K562 (cell line): ENCODE measurements around the gene ZNF584. TPM values are rescaled to one million over a fixed set of nuclear protein-coding genes. Genes with fewer than 3 reads are reported as not detected.
A peak's percentile ranks its signal among the peaks of the same experiment; 100 is the strongest.

Source experiments
- ATF3 ChIP-seq, 2 experiments: fragments of 450-650 bp in 1 of 2; sonication (generic) in 1 of 2; formaldehyde crosslinking in 1 of 2; IDR thresholded peaks in 1 of 2; conservative IDR thresholded peaks in 1 of 2; 2 replicates each; pipeline versions ENCODE4 v1.6.1 to v1.8.1; 2016 to 2023; ENCODE audit warnings: mild to moderate bottlenecking in 2 of 2, moderate library complexity in 2 of 2, inconsistent platforms in 1 of 2, missing genetic modification reagents in 1 of 2
- BHLHE40 ChIP-seq: IDR thresholded peaks from 2 replicates; pipeline ENCODE4 v1.6.1; 2011; ENCODE audit warnings: low read length, improper control_type of control experiment
- CHD2 ChIP-seq: IDR thresholded peaks from 2 replicates; pipeline ENCODE4 v1.6.1; 2011; ENCODE audit warnings: low read depth, low read length
- DACH1 ChIP-seq: fragments of 450-650 bp; IDR thresholded peaks from 2 replicates; pipeline ENCODE4 v1.6.1; 2018; ENCODE audit not compliant: partially characterized antibody
- E2F4 ChIP-seq: sonication (generic); formaldehyde crosslinking; IDR thresholded peaks from 2 replicates; pipeline ENCODE4 v1.8.0; 2022; ENCODE audit warnings: mild to moderate bottlenecking, low read depth, missing genetic modification reagents
- E2F5 ChIP-seq: sonication (generic); formaldehyde crosslinking; IDR thresholded peaks from 2 replicates; pipeline ENCODE4 v1.8.0; 2022; ENCODE audit warnings: mild to moderate bottlenecking, missing genetic modification reagents
- GABPB2 ChIP-seq: fragments of 250-450 bp; sonication (Bioruptor Pico); conservative IDR thresholded peaks from 2 replicates; pipeline ENCODE4 v1.5.1; 2021; ENCODE audit warnings: mild to moderate bottlenecking
- HMG20A ChIP-seq: fragments of 450-650 bp; formaldehyde crosslinking; conservative IDR thresholded peaks from 2 replicates; pipeline ENCODE4 v1.4.0; 2020; ENCODE audit warnings: mild to moderate bottlenecking, mixed read lengths
- HNRNPUL1 ChIP-seq: fragments of 200-400 bp; formaldehyde crosslinking; IDR thresholded peaks from 2 replicates; pipeline ENCODE4 v1.6.1; 2017; ENCODE audit warnings: low read length
- TARDBP ChIP-seq: fragments of 450-650 bp; IDR thresholded peaks from 2 replicates; pipeline ENCODE4 v1.6.1; 2016
- TRIM28 ChIP-seq: fragments of 450-650 bp; IDR thresholded peaks from 2 replicates; pipeline ENCODE4 v1.6.1; 2017
- XRCC3 ChIP-seq: fragments of 450-650 bp; IDR thresholded peaks from 2 replicates; pipeline ENCODE4 v1.6.1; 2017; ENCODE audit warnings: mild to moderate bottlenecking, moderate library complexity
- ZKSCAN3 ChIP-seq: fragments of 250-450 bp; sonication (Bioruptor Pico); IDR thresholded peaks from 2 replicates; pipeline ENCODE4 v1.4.0; 2020
- ZKSCAN8 ChIP-seq: fragments of 200-800 bp; sonication (Bioruptor generic); IDR thresholded peaks from 2 replicates; pipeline ENCODE4 v1.6.1; 2016; ENCODE audit warnings: missing genetic modification characterization, missing compliant biosample characterization
- ZNF398 ChIP-seq: fragments of 250-450 bp; sonication (Bioruptor Pico); IDR thresholded peaks from 2 replicates; pipeline ENCODE4 v1.8.0; 2021; ENCODE audit warnings: moderate library complexity, mild to moderate bottlenecking, inconsistent platforms
- ZNF778 ChIP-seq: fragments of 450-650 bp; formaldehyde crosslinking; IDR thresholded peaks from 2 replicates; pipeline ENCODE4 v1.4.0; 2020; ENCODE audit warnings: mild to moderate bottlenecking, moderate library complexity
- polyA plus RNA-seq, 8 experiments: library from polyadenylated mRNA; depleted of rRNA in 4 of 8; stranded (reverse) in 5 of 8; unstranded in 3 of 8; fragments of >200 nt; fragmentation: Nextera tagmentation in 2 of 8; fragmentation: Illumina TruSeq in 1 of 8; extraction: Ambion mirVana in 2 of 8; extraction: Trizol in 1 of 8; gene quantifications; 2 replicates each; pipeline versions ENCODE4 v1.2.1 to v1.2.3, GENCODE V29; 2011 to 2014; ENCODE audit warnings: inconsistent platforms in 1 of 8, missing spikeins in 1 of 8
- total RNA-seq, 7 experiments: library from RNA; depleted of rRNA in 6 of 7; stranded (reverse); fragments of >200 nt in 6 of 7; fragmentation: Illumina TruSeq in 2 of 7; extraction: Trizol in 2 of 7; gene quantifications; 2 replicates each; pipeline versions ENCODE4 v1.2.1 to v1.2.3, GENCODE V29; 2011 to 2021; ENCODE audit warnings: low replicate concordance in 1 of 7
- TF ChIP-seq, protein P1 (sequence below): fragments of 250-450 bp; sonication (Bioruptor Pico); IDR thresholded peaks from 2 replicates; pipeline ENCODE4 v1.5.0; 2021
- TF ChIP-seq, protein P2 (sequence below): fragments of 250-450 bp; sonication (Bioruptor Pico); IDR thresholded peaks from 2 replicates; pipeline ENCODE4 v1.8.0; 2021; ENCODE audit warnings: mild to moderate bottlenecking, moderate library complexity
- TF ChIP-seq, protein P3 (sequence below): sonication (generic); formaldehyde crosslinking; IDR thresholded peaks from 2 replicates; pipeline ENCODE4 v1.9.0; 2022; ENCODE audit warnings: mild to moderate bottlenecking, missing genetic modification reagents
- TF ChIP-seq, protein P4 (sequence below): fragments of 250-450 bp; sonication (Bioruptor Pico); IDR thresholded peaks from 2 replicates; pipeline ENCODE4 v1.9.0; 2021; ENCODE audit warnings: mild to moderate bottlenecking

The ZNF584 gene
- total and polyA plus RNA-seq, 9 of the 15 experiments (the other 6 are each of a cell fraction or from before 2014, with no cell fraction given): 5.8 to 43.4 (median 24.6) TPM

DNA sequence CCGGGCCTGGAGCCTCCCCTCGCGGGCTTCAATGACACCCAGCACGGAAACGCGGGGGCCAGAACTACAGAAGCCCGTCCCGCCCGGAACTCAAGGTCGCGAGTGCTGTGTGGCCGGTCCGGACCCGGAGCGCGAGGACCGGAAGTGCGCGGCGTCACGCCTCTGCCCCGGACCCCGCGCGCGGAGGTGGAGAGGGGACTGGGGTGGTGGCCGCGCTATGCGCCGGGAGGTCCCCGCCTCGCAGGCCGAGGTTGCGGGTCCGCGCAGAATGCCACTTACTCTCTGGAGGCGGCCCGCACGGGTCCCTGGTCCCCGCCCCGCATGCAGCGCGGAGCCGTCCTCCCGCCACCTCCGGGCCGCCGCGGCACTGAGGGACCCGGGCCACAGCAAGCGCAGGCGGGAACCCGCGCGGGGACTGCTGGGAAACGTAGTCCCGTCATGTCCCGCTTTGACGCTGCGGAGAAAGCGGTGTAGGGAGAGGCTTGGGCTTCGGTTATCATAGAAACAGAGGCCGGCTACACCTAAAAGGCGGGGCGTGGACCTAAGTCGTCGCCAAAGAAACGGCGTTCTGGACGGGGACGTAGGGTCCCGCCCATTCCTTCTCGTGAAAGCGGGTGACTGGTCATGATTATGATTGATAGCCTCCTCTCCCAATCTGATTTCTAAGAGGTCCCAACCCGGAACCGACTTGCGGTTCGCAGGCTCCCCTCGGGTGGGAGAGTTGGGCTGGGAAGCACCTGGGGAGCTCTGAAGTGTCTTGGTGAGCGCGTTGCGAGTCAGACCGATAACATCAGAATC is 27.6 kb upstream of the ZNF584 start, which contains the start of gene ZNF837 (continued):
- TF ChIP-seq XRCC3 (no peak), E2F5 (CRISPR knock-in tag) (0 out of 2 replicates have a peak, but pooled peaks have one; percentile 66), ZNF778 (CRISPR knock-in tag) (no peak), ATF3 (IDR thresholded peaks at IDR 0.05) (no peak), ATF3 (CRISPR knock-in tag; conservative IDR thresholded peaks at IDR 0.05) (no peak; the same call in 1 of the 2 replicates), HNRNPUL1 (no peak), DACH1 (peak; percentile 42), CHD2 (peak; percentile 75), E2F4 (CRISPR knock-in tag) (peak; percentile 68), HMG20A (CRISPR knock-in tag) (no peak), BHLHE40 (peak; percentile 57; the same call in 1 of the 2 replicates), ZNF398 (CRISPR knock-in tag) (no peak), TRIM28 (no peak), TARDBP (peak; percentile 56; the same call in 1 of the 2 replicates), GABPB2 (CRISPR knock-in tag) (no peak), ZKSCAN3 (CRISPR knock-in tag) (no peak), ZKSCAN8 (CRISPR knock-in tag) (no peak)
- TF ChIP-seq, protein P1, sequence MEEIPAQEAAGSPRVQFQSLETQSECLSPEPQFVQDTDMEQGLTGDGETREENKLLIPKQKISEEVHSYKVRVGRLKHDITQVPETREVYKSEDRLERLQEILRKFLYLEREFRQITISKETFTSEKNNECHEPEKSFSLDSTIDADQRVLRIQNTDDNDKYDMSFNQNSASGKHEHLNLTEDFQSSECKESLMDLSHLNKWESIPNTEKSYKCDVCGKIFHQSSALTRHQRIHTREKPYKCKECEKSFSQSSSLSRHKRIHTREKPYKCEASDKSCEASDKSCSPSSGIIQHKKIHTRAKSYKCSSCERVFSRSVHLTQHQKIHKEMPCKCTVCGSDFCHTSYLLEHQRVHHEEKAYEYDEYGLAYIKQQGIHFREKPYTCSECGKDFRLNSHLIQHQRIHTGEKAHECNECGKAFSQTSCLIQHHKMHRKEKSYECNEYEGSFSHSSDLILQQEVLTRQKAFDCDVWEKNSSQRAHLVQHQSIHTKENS (CRISPR knock-in tag): no peak
- TF ChIP-seq, protein P2, sequence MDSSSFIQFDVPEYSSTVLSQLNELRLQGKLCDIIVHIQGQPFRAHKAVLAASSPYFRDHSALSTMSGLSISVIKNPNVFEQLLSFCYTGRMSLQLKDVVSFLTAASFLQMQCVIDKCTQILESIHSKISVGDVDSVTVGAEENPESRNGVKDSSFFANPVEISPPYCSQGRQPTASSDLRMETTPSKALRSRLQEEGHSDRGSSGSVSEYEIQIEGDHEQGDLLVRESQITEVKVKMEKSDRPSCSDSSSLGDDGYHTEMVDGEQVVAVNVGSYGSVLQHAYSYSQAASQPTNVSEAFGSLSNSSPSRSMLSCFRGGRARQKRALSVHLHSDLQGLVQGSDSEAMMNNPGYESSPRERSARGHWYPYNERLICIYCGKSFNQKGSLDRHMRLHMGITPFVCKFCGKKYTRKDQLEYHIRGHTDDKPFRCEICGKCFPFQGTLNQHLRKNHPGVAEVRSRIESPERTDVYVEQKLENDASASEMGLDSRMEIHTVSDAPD (CRISPR knock-in tag): no peak
- TF ChIP-seq, protein P3, sequence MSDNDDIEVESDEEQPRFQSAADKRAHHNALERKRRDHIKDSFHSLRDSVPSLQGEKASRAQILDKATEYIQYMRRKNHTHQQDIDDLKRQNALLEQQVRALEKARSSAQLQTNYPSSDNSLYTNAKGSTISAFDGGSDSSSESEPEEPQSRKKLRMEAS: peak; percentile 67; the same call in 1 of the 2 replicates
- TF ChIP-seq, protein P4, sequence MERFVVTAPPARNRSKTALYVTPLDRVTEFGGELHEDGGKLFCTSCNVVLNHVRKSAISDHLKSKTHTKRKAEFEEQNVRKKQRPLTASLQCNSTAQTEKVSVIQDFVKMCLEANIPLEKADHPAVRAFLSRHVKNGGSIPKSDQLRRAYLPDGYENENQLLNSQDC: peak; percentile 78
